KMS-11 (cell line): ENCODE data around the gene THOP1.

Experiments
- H2AFZ ChIP-seq: fragments of 200-600 bp; sonication (generic); 2 replicates; pipeline ENCODE4 v1.6.1; 2016; ENCODE audit warnings: antibody characterized with exemption, mixed run types, low read depth
- H3K27ac ChIP-seq: fragments of 200-600 bp; sonication (generic); 2 replicates; pipeline ENCODE4 v1.6.1; 2016; ENCODE audit warnings: mild to moderate bottlenecking, mixed run types
- H3K27me3 ChIP-seq: fragments of 200-600 bp; sonication (generic); 2 replicates; pipeline ENCODE4 v1.6.1; 2017; ENCODE audit warnings: mild to moderate bottlenecking, low read depth, mixed run types, moderate library complexity; ENCODE audit not compliant: insufficient read depth
- H3K36me3 ChIP-seq: fragments of 200-600 bp; sonication (generic); 2 replicates; pipeline ENCODE4 v1.6.1; 2017; ENCODE audit warnings: mild to moderate bottlenecking, mixed run types; ENCODE audit not compliant: insufficient read depth
- H3K4me1 ChIP-seq: fragments of 200-600 bp; sonication (generic); 2 replicates; pipeline ENCODE4 v1.6.1; 2016; ENCODE audit warnings: mild to moderate bottlenecking, low read depth, mixed run types; ENCODE audit not compliant: poor library complexity, severe bottlenecking
- H3K4me2 ChIP-seq: fragments of 200-600 bp; sonication (generic); 2 replicates; pipeline ENCODE4 v1.7.0; 2016; ENCODE audit warnings: mild to moderate bottlenecking, mixed run types
- H3K4me3 ChIP-seq: fragments of 200-600 bp; sonication (generic); IDR thresholded peaks from 2 replicates; pipeline ENCODE4 v1.6.1; 2017; ENCODE audit warnings: low read depth, low read length, mixed read lengths; ENCODE audit not compliant: insufficient read depth
- H3K79me2 ChIP-seq: fragments of 200-600 bp; sonication (generic); 2 replicates; pipeline ENCODE4 v1.6.1; 2016; ENCODE audit warnings: low read depth, mixed run types; ENCODE audit not compliant: insufficient read depth
- H3K9ac ChIP-seq: fragments of 200-600 bp; sonication (generic); 2 replicates; pipeline ENCODE4 v1.6.1; 2016; ENCODE audit warnings: mild to moderate bottlenecking, mixed run types
- H4K20me1 ChIP-seq: fragments of 200-600 bp; sonication (generic); 2 replicates; pipeline ENCODE4 v1.6.1; 2016; ENCODE audit warnings: mild to moderate bottlenecking, mixed run types; ENCODE audit not compliant: insufficient read depth
- CTCF ChIP-seq: fragments of 200-600 bp; sonication (generic); conservative IDR thresholded peaks from 2 replicates; pipeline ENCODE4 v1.6.1; 2017; ENCODE audit warnings: low read depth, mild to moderate bottlenecking, antibody characterized with exemption, low read length, moderate library complexity, mixed read lengths

THOP1 gene

GRCh38 chr19:2759965-2760364, 25.3 kb upstream of the THOP1 start:
- H3K9ac ChIP-seq: no peak overlapping the region
- no peaks in the 10 kb centered on the region for H3K4me1 ChIP-seq
- no peak overlapping the region for H2AFZ ChIP-seq
- H3K4me3 ChIP-seq: no peak overlapping the region
- H3K4me2 ChIP-seq: no peak overlapping the region
- no peaks in the 10 kb centered on the region for H3K36me3 ChIP-seq
- H3K79me2 ChIP-seq: no peaks in the 10 kb centered on the region
- no peaks in the 10 kb centered on the region for H4K20me1 ChIP-seq
- H3K27me3 ChIP-seq: no peaks in the 10 kb centered on the region
- no peak for TF ChIP-seq CTCF
- H3K27ac ChIP-seq: no peak overlapping the region

DNA sequence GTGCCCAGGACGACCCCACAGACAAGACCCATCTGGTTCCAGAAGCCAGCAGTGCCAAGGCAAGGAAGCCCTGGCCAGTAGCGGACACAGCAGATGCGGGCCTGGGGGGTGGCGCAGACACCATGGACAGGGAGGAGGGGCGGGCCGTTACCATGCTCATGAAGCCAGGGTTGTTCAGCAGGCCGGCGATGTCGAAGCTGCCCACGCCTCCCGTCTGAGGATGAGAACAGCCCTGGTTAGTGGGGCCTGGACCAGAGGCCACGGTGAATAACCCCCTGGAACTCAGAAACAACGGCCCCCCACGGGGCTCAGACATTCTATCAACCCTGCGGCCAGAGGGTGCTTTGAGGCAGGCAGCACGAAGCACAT, 24.0 kb upstream of the THOP1 start:
- TF ChIP-seq CTCF: no peak
- no peaks in the 10 kb centered on the region; the same call in 1 of the 2 replicates for H3K36me3 ChIP-seq
- no peak overlapping the region for H3K4me3 ChIP-seq

DNA sequence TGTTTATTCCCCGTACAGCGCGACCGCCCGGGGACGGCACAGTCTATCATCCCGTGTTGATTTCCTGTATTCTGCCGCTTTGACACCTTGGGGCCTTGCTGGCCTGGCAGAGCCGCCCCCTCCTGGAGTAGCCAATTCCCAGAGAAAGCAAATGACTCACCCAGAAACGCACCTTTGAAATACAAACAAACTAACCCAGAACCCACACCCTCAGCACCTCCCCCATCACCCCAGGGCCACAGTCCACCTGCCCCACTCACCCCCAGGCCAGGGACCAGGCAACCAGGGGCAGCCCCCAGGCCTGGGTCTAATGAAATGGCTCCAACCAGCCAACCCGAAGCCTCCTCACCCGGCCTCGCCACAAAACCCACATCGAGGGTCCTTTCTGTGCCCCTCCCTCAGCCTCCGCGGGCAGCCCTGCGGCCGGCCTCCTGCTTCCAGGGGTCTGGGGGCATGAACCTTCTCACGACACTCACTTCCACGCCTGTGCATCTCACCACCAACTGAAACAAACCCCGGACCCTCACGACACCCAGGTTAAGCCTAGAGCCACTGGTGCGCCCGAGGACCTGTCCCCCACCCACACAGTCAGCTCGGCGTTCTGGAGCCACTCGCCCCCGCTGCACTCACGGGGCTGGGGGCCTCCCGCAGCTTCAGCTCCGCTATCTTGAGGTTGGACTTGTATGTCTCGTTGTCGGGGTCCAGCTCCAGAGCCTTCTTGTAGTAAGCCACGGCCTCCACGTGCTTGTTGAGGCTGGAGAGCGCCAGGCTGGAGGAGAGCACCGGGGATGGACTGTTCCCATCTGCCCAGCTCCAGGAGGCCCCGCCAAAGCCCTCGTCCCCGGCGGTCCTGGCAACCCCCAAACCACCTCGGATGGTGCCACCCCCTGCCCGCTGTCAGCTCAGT, 23.2 kb upstream of the THOP1 start:
- Histone ChIP-seq H3K79me2 (no peaks in the 10 kb centered on the region), H3K4me1 (no peaks in the 10 kb centered on the region)

More for the DNA sequence above, 24.0 kb upstream of the THOP1 start:
- H3K27ac ChIP-seq: no peak overlapping the region
- H3K27me3 ChIP-seq: no peaks in the 10 kb centered on the region
- H2AFZ ChIP-seq: no peak overlapping the region
- no peaks in the 10 kb centered on the region for H3K79me2 ChIP-seq
- H3K4me2 ChIP-seq: no peak overlapping the region
- no peaks in the 10 kb centered on the region for H4K20me1 ChIP-seq
- H3K4me1 ChIP-seq: no peaks in the 10 kb centered on the region
- no peak overlapping the region for H3K9ac ChIP-seq

GRCh38 chr19:2762783-2763496, 22.4 kb upstream of the THOP1 start:
- H3K4me3 ChIP-seq: no peak overlapping the region
- no peak overlapping the region for H2AFZ ChIP-seq
- H3K4me2 ChIP-seq: no peak overlapping the region
- no peaks in the 10 kb centered on the region for H4K20me1 ChIP-seq
- no peak for TF ChIP-seq CTCF
- H3K36me3 ChIP-seq: no peaks in the 10 kb centered on the region; the same call in 1 of the 2 replicates
- no peaks in the 10 kb centered on the region for H3K4me1 ChIP-seq
- H3K79me2 ChIP-seq: no peaks in the 10 kb centered on the region
- no peaks in the 10 kb centered on the region for H3K27me3 ChIP-seq
- no peak overlapping the region for H3K9ac ChIP-seq
- no peak overlapping the region for H3K27ac ChIP-seq

More for the DNA sequence above, 23.2 kb upstream of the THOP1 start:
- TF ChIP-seq CTCF: no peak
- H3K9ac ChIP-seq: no peak overlapping the region
- H3K4me2 ChIP-seq: no peak overlapping the region
- H3K27ac ChIP-seq: no peak overlapping the region
- no peak overlapping the region for H2AFZ ChIP-seq
- H3K27me3 ChIP-seq: no peaks in the 10 kb centered on the region
- H3K4me3 ChIP-seq: no peak overlapping the region
- no peaks in the 10 kb centered on the region; the same call in 1 of the 2 replicates for H3K36me3 ChIP-seq
- no peaks in the 10 kb centered on the region for H4K20me1 ChIP-seq
